Thyroid gland (tissue), 4 donors: ENCODE measurements around the gene HIVEP3.

Experiments
- POLR2A ChIP-seq, 2 donors: fragments of 450-650 bp; IDR thresholded peaks; one replicate each; pipeline ENCODE4 v1.6.1; 2017; ENCODE audit warnings: antibody characterized with exemption in 2 of 2, mild to moderate bottlenecking in 2 of 2, moderate library complexity in 1 of 2
- TF ChIP-seq, protein P1 (sequence below), 6 experiments: fragments of 200-600 bp in 3 of 6; fragments of 450-650 bp in 3 of 6; sonication (generic) in 3 of 6; IDR thresholded peaks; one replicate each; pipeline ENCODE4 v1.5.1; 2016 to 2019; ENCODE audit warnings: antibody characterized with exemption in 6 of 6, mild to moderate bottlenecking in 2 of 6, inconsistent platforms in 1 of 6, moderate library complexity in 1 of 6

GRCh38 chr1:41588334-41588875 lies 330.3 kb downstream of the HIVEP3 start:
- TF ChIP-seq, protein P1, sequence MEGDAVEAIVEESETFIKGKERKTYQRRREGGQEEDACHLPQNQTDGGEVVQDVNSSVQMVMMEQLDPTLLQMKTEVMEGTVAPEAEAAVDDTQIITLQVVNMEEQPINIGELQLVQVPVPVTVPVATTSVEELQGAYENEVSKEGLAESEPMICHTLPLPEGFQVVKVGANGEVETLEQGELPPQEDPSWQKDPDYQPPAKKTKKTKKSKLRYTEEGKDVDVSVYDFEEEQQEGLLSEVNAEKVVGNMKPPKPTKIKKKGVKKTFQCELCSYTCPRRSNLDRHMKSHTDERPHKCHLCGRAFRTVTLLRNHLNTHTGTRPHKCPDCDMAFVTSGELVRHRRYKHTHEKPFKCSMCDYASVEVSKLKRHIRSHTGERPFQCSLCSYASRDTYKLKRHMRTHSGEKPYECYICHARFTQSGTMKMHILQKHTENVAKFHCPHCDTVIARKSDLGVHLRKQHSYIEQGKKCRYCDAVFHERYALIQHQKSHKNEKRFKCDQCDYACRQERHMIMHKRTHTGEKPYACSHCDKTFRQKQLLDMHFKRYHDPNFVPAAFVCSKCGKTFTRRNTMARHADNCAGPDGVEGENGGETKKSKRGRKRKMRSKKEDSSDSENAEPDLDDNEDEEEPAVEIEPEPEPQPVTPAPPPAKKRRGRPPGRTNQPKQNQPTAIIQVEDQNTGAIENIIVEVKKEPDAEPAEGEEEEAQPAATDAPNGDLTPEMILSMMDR (IDR thresholded peaks at IDR 0.05), result no peak
- TF ChIP-seq POLR2A (IDR thresholded peaks at IDR 0.05), result no peak
